IMR-90 (cell line): ENCODE measurements around the gene OPRL1. TPM values are rescaled to one million over a fixed set of nuclear protein-coding genes. Genes with fewer than 3 reads are reported as not detected.
A peak's percentile ranks its signal among the peaks of the same experiment; 100 is the strongest.

Source experiments
- ATAC-seq: fragments of 200-7000 bp; cut with Tn5 transposase; 2 replicates; pipeline ENCODE4 v1.9.1; 2020; ENCODE audit warnings: low read depth, mild to moderate bottlenecking, moderate library complexity
- BruUV-seq: library from RNA; stranded (reverse); fragments of 400-500 nt; replicated peaks from 2 replicates; lab custom pipeline; 2021; lab: Mats Ljungman, UMichigan
- CTCF ChIA-PET: fragments of 300-600 bp; formaldehyde crosslinking; extraction: SDS; loops from one replicate; lab custom pipeline; 2021; ENCODE audit warnings: antibody characterized with exemption; lab: Yijun Ruan, JAX
- POLR2A ChIA-PET: fragments of 300-600 bp; sonication (Branson Sonifier 250); formaldehyde crosslinking; loops from one replicate; lab custom pipeline; 2022; ENCODE audit warnings: antibody characterized with exemption; ENCODE audit not compliant: unreplicated experiment; lab: Charles Lee
- DNase-seq: peaks from one replicate; pipeline ENCODE4 v3.0.0; 2013
- H2AFZ ChIP-seq: replicated peaks from 2 replicates; pipeline ENCODE3; 2013; ENCODE audit warnings: low read length, mild to moderate bottlenecking; ENCODE audit not compliant: poor library complexity
- H2AK5ac ChIP-seq: 2 replicates; pipeline ENCODE4 v1.6.1; 2013; ENCODE audit warnings: low read depth, low read length, inconsistent platforms
- H2AK9ac ChIP-seq: replicated peaks from 2 replicates; pipeline ENCODE3; 2013; ENCODE audit warnings: mild to moderate bottlenecking, low read depth, low read length, moderate library complexity; ENCODE audit not compliant: poor library complexity
- H2BK120ac ChIP-seq: 2 replicates; pipeline ENCODE4 v1.6.1; 2013; ENCODE audit warnings: low read depth, low read length, inconsistent platforms
- H2BK15ac ChIP-seq: 3 replicates; pipeline ENCODE4 v1.6.1; 2013; ENCODE audit warnings: low read depth, low read length, inconsistent platforms
- H2BK20ac ChIP-seq: 2 replicates; pipeline ENCODE4 v1.6.1; 2013; ENCODE audit warnings: low read depth, mild to moderate bottlenecking, inconsistent platforms, low read length, moderate library complexity
- H2BK5ac ChIP-seq: 2 replicates; pipeline ENCODE4 v1.6.1; 2013; ENCODE audit warnings: mild to moderate bottlenecking, low read depth, low read length, inconsistent platforms; ENCODE audit not compliant: poor library complexity, severe bottlenecking
- H3K14ac ChIP-seq: replicated peaks from 2 replicates; pipeline ENCODE4 v1.6.1; 2013; ENCODE audit warnings: low read depth, low read length, inconsistent platforms
- H3K18ac ChIP-seq: 2 replicates; pipeline ENCODE4 v1.6.1; 2013; ENCODE audit warnings: low read depth, low read length, control low read depth
- H3K23ac ChIP-seq: 2 replicates; pipeline ENCODE4 v1.6.1; 2013; ENCODE audit warnings: low read depth, low read length, inconsistent platforms
- H3K27ac ChIP-seq: 2 replicates; pipeline ENCODE4 v1.5.1; 2013; ENCODE audit warnings: mild to moderate bottlenecking, control low read depth, low read length; ENCODE audit not compliant: insufficient read depth
- H3K27me3 ChIP-seq: 2 replicates; pipeline ENCODE4 v1.6.1; 2013; ENCODE audit warnings: low read length; ENCODE audit not compliant: control insufficient read depth, insufficient read depth
- H3K36me3 ChIP-seq: 2 replicates; pipeline ENCODE4 v1.6.1; 2013; ENCODE audit warnings: low read length, mixed read lengths; ENCODE audit not compliant: control insufficient read depth, insufficient read depth
- H3K4ac ChIP-seq: 2 replicates; pipeline ENCODE4 v1.6.1; 2013; ENCODE audit warnings: low read depth, low read length, inconsistent platforms
- H3K4me1 ChIP-seq: 2 replicates; pipeline ENCODE4 v1.6.1; 2013; ENCODE audit warnings: low read length, mixed read lengths; ENCODE audit not compliant: control insufficient read depth, insufficient read depth
- H3K4me2 ChIP-seq: 2 replicates; pipeline ENCODE4 v1.6.1; 2013; ENCODE audit warnings: low read depth, mild to moderate bottlenecking, control low read depth, low read length, moderate library complexity
- H3K4me3 ChIP-seq: 2 replicates; pipeline ENCODE4 v1.5.1; 2013; ENCODE audit warnings: low read depth, mild to moderate bottlenecking, control low read depth, low read length, moderate library complexity; ENCODE audit not compliant: insufficient read depth
- H3K56ac ChIP-seq: 2 replicates; pipeline ENCODE4 v1.6.1; 2013; ENCODE audit warnings: low read length, inconsistent platforms; ENCODE audit not compliant: insufficient read depth; ENCODE audit errors: extremely low read depth
- H3K79me1 ChIP-seq, 2 experiments: 2 replicates each; pipeline ENCODE4 v1.6.1; 2013; ENCODE audit warnings: low read length in 2 of 2, inconsistent platforms in 1 of 2, low read depth in 1 of 2
- H3K9ac ChIP-seq: 2 replicates; pipeline ENCODE4 v1.6.1; 2013; ENCODE audit warnings: low read depth, low read length, control low read depth
- H3K9me1 ChIP-seq: 2 replicates; pipeline ENCODE4 v1.6.1; 2013; ENCODE audit warnings: low read length, inconsistent platforms; ENCODE audit not compliant: insufficient read depth
- H3K9me3 ChIP-seq: 2 replicates; pipeline ENCODE4 v1.6.1; 2013; ENCODE audit warnings: low read length; ENCODE audit not compliant: control insufficient read depth, insufficient read depth
- H4K20me1 ChIP-seq: 2 replicates; pipeline ENCODE4 v1.6.1; 2013; ENCODE audit warnings: low read length, inconsistent platforms; ENCODE audit not compliant: insufficient read depth
- H4K5ac ChIP-seq: 2 replicates; pipeline ENCODE4 v1.6.1; 2013; ENCODE audit warnings: mild to moderate bottlenecking, low read depth, low read length, control low read depth
- H4K8ac ChIP-seq, 2 experiments: 2 replicates each; pipeline ENCODE4 v1.6.1; 2013; ENCODE audit warnings: low read depth in 2 of 2, low read length in 2 of 2, control low read depth in 1 of 2, inconsistent platforms in 1 of 2
- H4K91ac ChIP-seq: 2 replicates; pipeline ENCODE4 v1.6.1; 2013; ENCODE audit warnings: low read depth, low read length, inconsistent platforms; ENCODE audit not compliant: insufficient read depth
- CHD1 ChIP-seq: IDR thresholded peaks from 2 replicates; pipeline ENCODE4 v1.6.1; 2012; ENCODE audit warnings: low read depth, low read length, improper control_type of control experiment
- WGBS, 2 experiments: methylation state at CpG; one replicate each; pipeline versions ENCODE4 v1.1.5 to v1.1.7; 2013; ENCODE audit warnings: missing lambda C conversion rate in 2 of 2; ENCODE audit not compliant: insufficient read length in 1 of 2; ENCODE audit errors: extremely low coverage in 2 of 2; 5-methylcytosine and 5-hydroxymethylcytosine counted together
- dilution Hi-C: fragments of 300-500 bp; cut with HindIII; formaldehyde crosslinking; loops from one replicate; pipeline ENCODE4 v1.14.3; 2018; ENCODE audit warnings: low sequenced_read_pairs; ENCODE audit not compliant: unreplicated experiment
- in situ Hi-C: fragments of 300-500 bp; cut with MboI; formaldehyde crosslinking; loops from 3 replicates; pipeline ENCODE4 v1.14.3; 2019; ENCODE audit warnings: low sequenced_read_pairs, inconsistent platforms, mixed read lengths
- intact Hi-C: fragments of 100-400 bp; cut with micrococcal nuclease; formaldehyde crosslinking; loops from 2 replicates; pipeline ENCODE4 v1.10.0; 2022
- polyA plus RNA-seq, 3 experiments: library from polyadenylated mRNA; depleted of rRNA; stranded (reverse); fragments of >200 nt; gene quantifications; 2 replicates each; pipeline ENCODE4 v1.2.3, GENCODE V29; 2012; ENCODE audit warnings: low replicate concordance in 1 of 3
- total RNA-seq: library from RNA; depleted of rRNA; stranded (reverse); fragments of >200 nt; gene quantifications from 2 replicates; pipeline ENCODE4 v1.2.3, GENCODE V29; 2012
- TF ChIP-seq, protein P1 (sequence below): conservative IDR thresholded peaks from 2 replicates; pipeline ENCODE4 v1.5.1; 2012; ENCODE audit warnings: mild to moderate bottlenecking, low read depth, low read length, improper control_type of control experiment

OPRL1 gene
- total and polyA plus RNA-seq, 2 of the 4 experiments (the other 2 are of a cell fraction), result 0.36 to 1.2 TPM

DNA sequence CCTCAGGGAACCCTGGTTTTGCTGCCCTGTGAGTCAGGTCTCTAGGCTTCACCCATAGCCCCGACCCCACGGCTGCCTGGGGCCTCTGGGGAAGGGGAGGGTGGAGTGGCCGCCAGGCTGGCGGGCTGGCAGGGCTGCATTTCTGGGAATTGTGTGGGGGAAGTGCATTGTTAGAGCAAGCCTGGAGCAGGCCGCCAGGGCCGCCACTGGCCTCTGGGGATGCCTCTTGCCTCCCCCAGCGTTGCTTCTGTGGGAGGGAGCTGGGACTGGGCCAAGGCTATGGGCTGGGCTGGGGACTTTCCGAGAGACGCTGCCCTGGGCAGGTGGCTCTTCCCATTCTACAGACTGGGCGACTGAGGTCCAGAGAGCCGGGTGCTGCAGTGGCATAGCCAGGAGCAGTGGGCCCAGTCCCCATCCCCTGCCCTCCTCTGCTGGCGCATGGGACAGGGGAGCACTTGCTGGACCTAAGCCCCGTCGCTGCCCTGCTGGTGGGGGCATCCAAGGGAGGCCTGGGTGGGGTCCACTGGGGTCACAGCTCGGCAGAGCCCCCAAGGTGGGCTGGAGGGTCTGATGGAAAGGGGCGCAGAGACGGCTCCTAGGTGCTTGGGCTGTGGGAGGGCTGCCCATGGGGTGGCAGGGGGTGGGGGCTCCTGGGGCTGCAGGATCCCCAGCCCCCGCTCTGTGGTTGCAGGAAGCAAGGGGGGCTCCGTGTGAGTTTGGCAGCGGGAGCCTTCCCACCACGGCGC lies 23.8 kb upstream of the OPRL1 start:
- H3K27ac ChIP-seq, result no peak overlapping the region
- H3K14ac ChIP-seq, result no peak overlapping the region
- in situ Hi-C loops, result no loop called here
- TF ChIP-seq CHD1, result no peak
- TF ChIP-seq, protein P1, sequence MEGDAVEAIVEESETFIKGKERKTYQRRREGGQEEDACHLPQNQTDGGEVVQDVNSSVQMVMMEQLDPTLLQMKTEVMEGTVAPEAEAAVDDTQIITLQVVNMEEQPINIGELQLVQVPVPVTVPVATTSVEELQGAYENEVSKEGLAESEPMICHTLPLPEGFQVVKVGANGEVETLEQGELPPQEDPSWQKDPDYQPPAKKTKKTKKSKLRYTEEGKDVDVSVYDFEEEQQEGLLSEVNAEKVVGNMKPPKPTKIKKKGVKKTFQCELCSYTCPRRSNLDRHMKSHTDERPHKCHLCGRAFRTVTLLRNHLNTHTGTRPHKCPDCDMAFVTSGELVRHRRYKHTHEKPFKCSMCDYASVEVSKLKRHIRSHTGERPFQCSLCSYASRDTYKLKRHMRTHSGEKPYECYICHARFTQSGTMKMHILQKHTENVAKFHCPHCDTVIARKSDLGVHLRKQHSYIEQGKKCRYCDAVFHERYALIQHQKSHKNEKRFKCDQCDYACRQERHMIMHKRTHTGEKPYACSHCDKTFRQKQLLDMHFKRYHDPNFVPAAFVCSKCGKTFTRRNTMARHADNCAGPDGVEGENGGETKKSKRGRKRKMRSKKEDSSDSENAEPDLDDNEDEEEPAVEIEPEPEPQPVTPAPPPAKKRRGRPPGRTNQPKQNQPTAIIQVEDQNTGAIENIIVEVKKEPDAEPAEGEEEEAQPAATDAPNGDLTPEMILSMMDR, result no peak
- no peak overlapping the region for H3K4me2 ChIP-seq
- CTCF ChIA-PET, result interaction anchor here (0.7 kb wide), 1 partner anchor 99 kb away, joined by 3 read pairs; no protein-coding TSS in a partner anchor
- intact Hi-C loops, result loop anchor here (2.0 to 5.0 kb wide), 4 partner anchors 17 to 519 kb away; partner anchors contain the start of genes PRPF6 and PTK6
- H2AK9ac ChIP-seq, result no peak overlapping the region
- peak; percentile 19 for DNase-seq
- no peak overlapping the region for H3K23ac ChIP-seq
- no peak overlapping the region for H3K9ac ChIP-seq
- no peak overlapping the region for H3K18ac ChIP-seq
- H2AK5ac ChIP-seq, result no peak overlapping the region
- no peak overlapping the region for H3K56ac ChIP-seq
- no peak overlapping the region for H4K91ac ChIP-seq
- no peak overlapping the region for H2BK20ac ChIP-seq
- POLR2A ChIA-PET, result no interaction called here
- WGBS, 2 experiments, result 53% methylated on average over 7 of the region's 22 CpGs; no CpG with 5 or more reads in 1 of the 2 experiments
- no peaks in the 10 kb centered on the region for H3K79me1 ChIP-seq
- H2AFZ ChIP-seq, result peak overlapping the region; percentile 32
- dilution Hi-C loops, result no loop called here
- H3K4ac ChIP-seq, result no peak overlapping the region
- no peaks in the 10 kb centered on the region for H4K20me1 ChIP-seq
- H2BK120ac ChIP-seq, result no peak overlapping the region
- no TSS peak for BruUV-seq
- H3K36me3 ChIP-seq, result no peaks in the 10 kb centered on the region
- no peak overlapping the region for H2BK15ac ChIP-seq
- no peaks in the 10 kb centered on the region for H3K9me1 ChIP-seq
- H3K4me3 ChIP-seq, result no peak overlapping the region
- H2BK5ac ChIP-seq, result no peak overlapping the region
- peaks cover 5% of the 10 kb centered on the region for H3K4me1 ChIP-seq
- H4K5ac ChIP-seq, result no peak overlapping the region
- no peak for ATAC-seq
- H4K8ac ChIP-seq, result no peak overlapping the region
- H3K9me3 ChIP-seq, result no peaks in the 10 kb centered on the region
- H3K27me3 ChIP-seq, result peaks cover 16% of the 10 kb centered on the region; the same call in 1 of the 2 replicates
